HFFc6 (cell line): ENCODE measurements around the gene ATP6V1B1. TPM values are rescaled to one million over a fixed set of nuclear protein-coding genes. Genes with fewer than 3 reads are reported as not detected.

Experiments
- total RNA-seq, 6 experiments: library from RNA; stranded (reverse); fragmentation: NEBNext Ultra II Directional; extraction: Animal tissue kit (Norgen Biotek cat#: 25700); gene quantifications; 2 replicates in 1 of 6; 3 replicates in 5 of 6; pipeline ENCODE4 v1.2.3, GENCODE V29; 2021

ATP6V1B1 gene
- total RNA-seq, 6 experiments from 2014 or later: 0.22 to 0.66 (median 0.57) TPM; not detected in 3

Other genes with a start within 250 kb of the ATP6V1B1 start
- gene ADD2, start 167.7 kb upstream of the ATP6V1B1 start, total RNA-seq: not detected
- gene FIGLA, start 145.3 kb upstream of the ATP6V1B1 start, total RNA-seq: not detected
- gene CLEC4F, start 115.3 kb upstream of the ATP6V1B1 start, total RNA-seq: not detected
- not detected for gene CD207, start 100.1 kb upstream of the ATP6V1B1 start, total RNA-seq
- gene VAX2, start 35.3 kb upstream of the ATP6V1B1 start, total RNA-seq: 1 to 10 TPM; 1.1 to 2.8 (median 1.4) TPM
- gene ANKRD53, start 42.7 kb downstream of the ATP6V1B1 start, total RNA-seq: 1 to 10 TPM in 3 of 6 experiments, under 1 TPM in 3; 0.64 to 1.1 (median 0.85) TPM
- 100 to 1,000 TPM in 3 of 6 experiments, 10 to 100 TPM in 3; 91.6 to 129 (median 103) TPM for gene TEX261, start 59.0 kb downstream of the ATP6V1B1 start, total RNA-seq
- gene NAGK, start 132.7 kb downstream of the ATP6V1B1 start, total RNA-seq: 100 to 1,000 TPM in 3 of 6 experiments, 10 to 100 TPM in 3; 97.3 to 121 (median 101) TPM
- 10 to 100 TPM; 10.3 to 15.5 (median 14.4) TPM for gene MCEE, start 194.3 kb downstream of the ATP6V1B1 start, total RNA-seq
- gene MPHOSPH10, start 194.7 kb downstream of the ATP6V1B1 start, total RNA-seq: 10 to 100 TPM; 27.7 to 39.5 (median 36.5) TPM